Left lobe of liver (tissue), 2 donors: ENCODE results near the gene IRF2. TPM values are rescaled to one million over a fixed set of nuclear protein-coding genes. Genes with fewer than 3 reads are reported as not detected.

Experiments
- ATAC-seq: fragments of 200-7000 bp; cut with Tn5 transposase; one replicate; pipeline ENCODE4 v1.9.1; 2020; ENCODE audit warnings: mild to moderate bottlenecking, moderate library complexity
- DNase-seq: peaks from one replicate; pipeline ENCODE4 v3.0.0-alpha.2; 2020; ENCODE audit warnings: low spot score
- total RNA-seq: library from RNA; stranded (reverse); gene quantifications from one replicate; pipeline ENCODE4 v1.2.1, GENCODE V29; 2021
- donor health status: DM: no; HTN: no; CAD: no; lungs with moderate emphysema.
- donor health status: DM: no; HTN: yes; CAD: no.

The IRF2 gene
- total RNA-seq, 1 donor from 2014 or later: 30.5 TPM

DNA sequence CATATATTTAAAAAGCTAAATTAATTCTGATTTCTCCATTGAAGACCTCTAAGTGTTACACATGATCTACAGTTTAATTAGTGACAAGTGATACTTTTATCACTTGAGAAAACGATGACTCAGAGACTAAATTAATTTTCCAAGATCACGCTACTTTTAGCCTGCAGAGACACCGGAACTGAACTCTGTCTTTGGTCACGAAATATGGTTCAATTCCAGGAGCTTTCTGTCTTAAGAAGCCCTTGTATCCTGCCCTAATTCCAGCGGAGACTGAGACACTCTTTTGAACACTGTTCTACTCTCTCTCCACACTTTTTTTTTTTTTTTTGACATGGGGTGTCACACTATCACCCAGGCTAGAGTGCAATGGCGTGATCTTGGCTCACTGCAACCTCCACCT, 63.6 kb downstream of the IRF2 start:
- DNase-seq (no peak), ATAC-seq (no peak)

DNA sequence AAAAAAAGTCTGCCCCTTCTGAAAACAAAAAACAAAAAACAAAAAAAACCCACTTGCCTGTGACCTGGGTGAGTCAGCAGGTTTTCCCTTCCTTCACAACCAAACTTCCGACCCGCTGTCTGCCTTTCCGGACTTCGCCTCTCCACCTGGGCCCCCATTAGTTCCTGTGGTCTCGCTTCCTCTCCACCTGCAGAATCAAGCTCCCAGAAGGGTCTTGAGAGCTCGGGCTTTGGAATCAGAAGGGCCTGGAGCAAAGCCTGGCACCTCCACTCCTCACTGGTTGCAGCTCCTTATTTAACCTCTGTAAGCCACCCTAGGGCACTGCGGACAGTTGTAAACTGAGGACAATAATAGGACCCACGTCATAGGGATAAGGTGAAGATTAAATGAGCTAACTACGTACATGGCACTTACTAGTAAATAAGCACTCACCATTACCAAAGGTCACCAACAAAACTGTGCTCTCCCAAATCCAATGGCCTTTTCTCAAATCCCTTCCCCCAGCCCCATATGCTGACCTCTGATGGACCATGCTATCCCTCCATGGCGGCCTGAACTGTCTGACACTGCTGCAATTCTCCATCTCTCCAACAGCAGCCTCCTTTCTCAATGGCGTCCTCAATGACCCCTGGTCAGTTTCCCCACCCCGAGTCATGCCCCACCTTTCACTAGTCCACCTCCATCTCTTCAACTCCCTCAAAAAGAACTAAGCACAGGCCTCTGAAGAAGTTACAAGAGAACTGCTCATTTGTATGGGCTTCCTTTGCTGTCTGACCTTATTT, 64.2 kb downstream of the IRF2 start:
- DNase-seq: no peak
- no peak for ATAC-seq

DNA sequence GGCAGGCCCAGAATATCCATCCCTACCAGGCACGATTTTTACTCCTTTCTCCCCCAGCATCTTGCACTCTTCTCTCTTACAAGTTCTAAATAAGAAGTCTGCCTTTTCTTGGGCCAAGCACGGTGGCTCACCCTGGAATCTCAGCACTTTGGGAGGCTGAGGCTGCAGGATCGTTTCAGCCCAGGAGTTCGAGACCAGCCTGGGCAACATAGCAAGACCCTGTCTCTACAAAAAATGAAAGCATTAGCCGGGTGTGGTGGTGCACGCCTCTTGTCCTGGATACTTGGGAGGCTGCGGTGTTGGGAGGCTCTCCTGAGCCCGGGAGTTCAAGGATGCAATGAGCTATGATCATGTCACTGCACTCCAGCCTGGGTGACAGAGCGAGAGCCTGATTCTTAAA, 64.8 kb downstream of the IRF2 start:
- ATAC-seq: no peak
- DNase-seq: no peak

DNA sequence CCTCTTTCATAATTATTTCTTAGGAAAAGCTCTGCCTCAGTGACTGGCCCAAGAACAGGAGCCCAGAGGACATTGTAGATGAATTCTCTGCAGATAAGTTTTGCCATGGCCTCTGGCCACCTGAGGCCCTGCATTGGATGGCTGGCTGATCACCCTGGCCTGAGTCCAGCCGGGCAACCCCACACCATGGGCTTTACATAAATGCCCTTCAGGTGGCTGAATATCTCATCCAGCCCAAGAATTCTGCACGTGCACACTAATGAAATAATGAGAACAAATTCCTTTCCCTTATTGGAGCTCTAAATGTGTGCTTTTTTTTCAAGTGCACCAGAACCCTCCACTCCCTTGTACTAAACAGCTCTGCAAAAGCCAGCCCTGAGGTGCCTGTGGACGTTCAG, 65.7 kb downstream of the IRF2 start:
- DNase-seq (no peak), ATAC-seq (no peak)

DNA sequence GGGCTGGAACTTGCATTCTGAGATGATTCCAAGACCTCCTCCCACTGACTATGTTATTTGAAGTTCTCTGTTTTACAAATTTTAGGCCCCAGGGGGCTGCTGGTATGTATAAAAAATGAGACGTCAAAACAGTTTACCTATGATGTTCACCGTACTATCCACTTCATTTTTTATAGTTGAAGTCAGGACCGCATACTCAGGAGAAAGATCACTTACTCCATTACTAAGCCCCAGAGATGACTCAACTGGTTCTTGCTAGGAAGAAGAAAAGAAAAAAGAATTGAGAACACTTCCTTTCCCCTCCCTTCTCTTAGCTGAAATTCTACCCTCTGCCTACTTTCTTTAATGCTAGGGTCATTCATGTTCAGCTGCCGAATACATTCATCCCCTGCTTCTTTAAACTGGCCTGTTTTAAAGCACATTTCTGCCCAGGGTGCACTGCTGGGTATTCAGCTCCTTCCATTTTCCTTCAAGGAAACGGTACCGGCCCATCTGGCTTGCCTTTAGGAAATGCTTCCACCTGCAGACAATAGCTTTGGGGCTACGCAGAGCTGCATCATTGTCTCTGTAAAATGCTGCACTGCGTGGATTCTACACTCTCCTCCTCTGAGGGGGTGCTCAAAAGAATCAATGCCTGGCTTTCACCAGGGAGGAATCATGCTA, 66.2 kb downstream of the IRF2 start:
- no peak for DNase-seq
- ATAC-seq: no peak

DNA sequence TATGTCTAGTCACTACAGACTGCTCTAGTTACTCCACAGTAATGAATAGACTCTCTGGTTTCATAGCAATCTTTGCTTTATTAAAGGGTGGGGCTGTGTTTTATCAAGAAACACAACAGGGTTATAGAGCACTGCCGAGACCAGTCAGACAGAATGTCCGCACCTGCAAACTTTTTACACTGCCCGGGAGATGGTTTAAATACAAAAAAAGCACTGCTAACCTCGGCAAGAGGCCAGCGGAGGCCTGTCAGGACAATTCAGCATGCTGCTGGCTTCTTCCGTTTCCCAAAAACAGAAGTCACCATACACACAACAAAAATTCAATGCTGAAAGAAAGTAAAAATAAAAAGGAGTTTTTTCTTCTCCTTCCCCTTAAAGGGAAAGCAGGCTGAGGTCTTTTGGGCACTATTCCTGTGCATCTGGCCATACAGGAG, 67.4 kb downstream of the IRF2 start:
- DNase-seq: no peak
- ATAC-seq: no peak

DNA sequence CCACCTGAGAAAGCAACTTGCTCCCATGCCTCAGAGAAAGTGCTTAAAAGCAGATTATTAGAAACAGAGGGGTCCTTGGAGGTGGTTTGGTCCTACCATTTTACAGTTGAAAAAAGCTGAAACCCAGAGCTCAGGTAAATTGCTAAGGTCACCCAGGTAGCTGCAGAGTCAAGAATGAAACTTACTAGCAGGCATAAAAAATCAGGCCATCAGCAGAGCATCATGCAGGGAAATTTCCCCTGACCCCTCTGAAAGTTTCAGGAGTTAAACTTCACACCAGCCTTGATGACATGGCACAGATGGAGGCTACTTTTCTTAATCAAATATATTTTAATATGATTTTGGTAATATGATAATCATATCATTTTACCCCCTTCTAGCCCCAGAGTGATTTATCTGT, 70.3 kb downstream of the IRF2 start:
- no peak for DNase-seq
- ATAC-seq: no peak

DNA sequence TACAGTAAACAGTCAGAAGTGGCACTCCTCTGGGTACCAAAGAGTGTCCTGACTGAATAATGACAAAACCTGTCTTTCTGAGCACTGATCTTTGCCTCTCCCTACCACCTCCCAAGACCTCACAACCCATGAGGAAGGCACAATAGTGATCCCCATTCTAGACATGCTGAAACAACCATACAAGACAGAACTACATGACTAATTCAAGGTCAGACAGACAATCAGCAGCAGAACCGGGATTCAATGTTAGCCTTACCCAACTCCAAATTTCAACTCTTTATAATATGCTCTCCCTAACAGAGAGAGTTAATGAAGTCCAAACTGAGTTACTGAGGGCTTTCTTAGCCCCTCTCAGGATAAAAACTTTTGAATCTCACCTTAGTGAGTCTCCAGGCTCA, 71.0 kb downstream of the IRF2 start:
- ATAC-seq: no peak
- no peak for DNase-seq

DNA sequence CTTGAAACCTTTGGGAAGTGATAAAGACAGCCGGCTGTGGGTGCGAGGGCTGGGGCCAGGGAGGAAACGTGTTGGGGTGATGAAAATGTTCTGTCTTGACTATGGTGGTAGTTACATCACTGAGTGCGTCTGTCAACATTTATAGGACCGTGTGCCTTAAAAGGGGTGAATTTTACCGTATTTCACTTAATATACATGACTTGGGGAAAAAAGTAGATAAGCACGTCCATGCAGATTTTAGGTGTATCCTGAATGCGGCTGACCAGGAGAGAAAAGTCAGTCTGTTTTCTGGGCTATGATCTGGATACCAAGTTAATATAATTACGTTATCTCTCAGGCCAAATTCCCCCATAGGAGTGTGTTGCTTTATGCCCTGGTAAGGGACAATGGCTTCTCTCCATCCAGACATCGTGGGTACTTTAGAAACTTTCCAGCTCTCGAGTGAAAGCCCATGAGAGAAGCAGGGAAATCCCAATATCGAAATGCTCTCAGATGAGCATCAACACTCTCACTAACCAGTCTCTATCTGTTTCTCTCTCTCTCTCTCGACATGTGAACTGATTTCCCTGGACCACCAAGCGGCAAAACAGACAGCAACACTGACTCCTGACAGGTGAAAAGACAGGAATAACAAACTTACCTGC, 71.5 kb downstream of the IRF2 start:
- ATAC-seq (no peak), DNase-seq (no peak)

DNA sequence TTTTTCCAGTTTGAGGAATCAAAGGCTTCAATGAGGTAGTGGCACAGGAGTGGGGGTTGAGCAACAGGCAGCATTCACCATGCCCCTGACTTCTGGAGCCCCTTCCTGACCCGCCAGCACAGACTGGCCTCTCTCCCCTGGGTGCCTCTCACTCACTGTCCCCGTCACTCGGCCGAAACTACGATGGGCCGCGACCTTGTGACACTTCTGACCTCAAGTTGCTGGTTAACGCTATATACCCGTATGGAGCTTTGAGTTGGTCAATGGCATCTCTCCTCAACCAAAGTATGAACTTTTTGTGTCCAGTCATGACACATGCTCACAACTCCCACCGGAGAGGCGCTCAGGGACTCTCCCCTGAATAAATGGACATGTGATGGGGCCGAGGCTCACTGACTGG, 72.1 kb downstream of the IRF2 start:
- no peak for DNase-seq
- no peak for ATAC-seq

DNA sequence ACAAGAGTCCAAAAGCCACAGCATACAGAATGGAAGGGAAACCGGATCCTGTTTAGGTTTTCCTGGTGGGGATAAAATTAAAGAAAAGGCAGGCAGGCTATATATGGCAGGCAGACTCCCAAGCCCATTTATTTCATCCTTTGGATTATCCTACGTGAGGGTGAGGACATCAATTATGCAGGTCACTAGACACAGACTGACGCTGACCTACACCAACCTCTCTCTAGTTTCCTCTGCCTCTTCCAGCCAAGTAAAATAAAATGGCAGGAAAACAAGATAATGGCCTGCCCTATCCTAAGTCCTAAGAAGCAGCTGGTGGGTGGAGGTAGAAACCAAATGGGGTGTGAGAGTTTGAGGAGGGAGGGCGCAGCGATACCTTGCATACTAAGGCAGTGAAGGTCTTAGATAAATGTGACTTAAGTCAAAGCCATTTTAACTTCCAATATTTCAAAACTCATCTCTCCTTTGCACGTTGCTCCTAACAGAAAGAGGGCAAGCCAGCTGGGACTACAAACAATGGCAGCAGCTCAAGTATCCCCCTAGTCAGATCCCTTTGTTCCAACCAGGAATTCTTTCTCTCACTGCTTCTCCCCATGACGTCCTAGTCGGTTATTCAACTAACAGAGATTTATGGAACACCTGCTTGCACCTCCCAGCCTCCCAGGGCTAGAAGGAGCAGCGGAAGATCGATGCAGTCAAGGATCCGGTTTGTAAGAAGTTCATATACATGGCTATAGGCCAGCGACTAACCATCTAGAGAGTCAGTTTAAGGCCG, 72.8 kb downstream of the IRF2 start:
- ATAC-seq: no peak

DNA sequence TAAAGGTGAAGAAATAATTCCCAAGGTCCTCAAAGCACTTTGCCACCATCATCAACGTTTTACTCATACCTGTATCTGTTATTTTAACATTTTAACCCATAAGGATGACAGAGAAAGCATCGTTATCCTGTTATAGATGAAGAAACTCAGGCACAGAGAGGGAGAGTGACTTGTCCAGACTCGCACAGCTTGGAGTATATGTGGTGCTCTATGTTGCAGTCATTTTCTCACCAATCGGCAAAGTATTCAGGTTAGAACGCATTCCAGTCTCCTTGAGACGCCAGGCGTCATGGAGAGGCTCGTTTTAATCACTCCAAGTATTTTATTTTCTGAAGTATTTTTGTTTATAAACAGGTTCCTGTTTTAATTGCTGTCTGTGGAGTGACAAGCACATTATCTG, 73.5 kb downstream of the IRF2 start:
- ATAC-seq: peak; percentile 6
- DNase-seq: no peak

More for the DNA sequence above, 72.8 kb downstream of the IRF2 start:
- no peak for DNase-seq

DNA sequence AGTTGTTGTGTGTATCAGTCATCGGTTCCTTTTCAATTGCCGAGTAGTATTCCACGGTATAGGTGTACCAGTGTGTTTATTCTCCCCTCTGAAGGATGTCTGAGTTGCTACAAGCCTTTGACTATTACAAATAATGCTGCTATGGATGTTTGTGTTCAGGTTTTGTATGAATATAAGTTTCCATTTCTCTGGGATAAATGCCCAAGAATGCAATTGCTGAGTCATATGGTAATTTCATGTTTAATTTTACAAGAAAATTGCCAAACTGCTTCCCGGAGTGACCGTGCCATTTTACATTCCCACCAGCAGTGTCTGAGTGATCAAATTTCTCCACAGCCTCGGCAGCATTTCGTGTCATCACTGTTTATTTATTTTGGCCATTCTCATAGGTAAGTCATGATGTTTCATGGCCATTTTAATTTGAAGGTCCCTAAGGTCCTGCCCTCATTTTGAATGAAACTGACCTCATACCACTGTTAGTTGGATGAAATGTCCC, 73.9 kb downstream of the IRF2 start:
- DNase-seq (no peak), ATAC-seq (peak; percentile 75)

DNA sequence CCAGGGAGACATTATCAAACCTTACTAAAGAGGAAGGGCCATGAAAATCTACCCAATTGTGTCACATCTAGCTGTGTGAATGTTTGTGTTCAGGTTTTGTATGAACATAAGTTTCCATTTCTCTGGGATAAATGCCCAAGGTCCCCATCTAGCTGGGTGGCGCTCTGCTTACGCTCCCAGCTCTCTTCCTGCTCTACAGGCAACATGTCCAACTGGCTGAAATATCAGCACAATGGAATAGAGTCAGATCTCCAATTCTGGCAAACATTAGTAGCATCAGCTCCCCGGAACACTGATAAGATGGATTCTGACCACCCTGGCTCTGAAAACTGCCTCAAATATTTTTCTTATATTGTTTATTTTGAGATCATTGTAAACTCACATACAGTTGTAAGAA, 74.8 kb downstream of the IRF2 start:
- DNase-seq (no peak), ATAC-seq (no peak)

DNA sequence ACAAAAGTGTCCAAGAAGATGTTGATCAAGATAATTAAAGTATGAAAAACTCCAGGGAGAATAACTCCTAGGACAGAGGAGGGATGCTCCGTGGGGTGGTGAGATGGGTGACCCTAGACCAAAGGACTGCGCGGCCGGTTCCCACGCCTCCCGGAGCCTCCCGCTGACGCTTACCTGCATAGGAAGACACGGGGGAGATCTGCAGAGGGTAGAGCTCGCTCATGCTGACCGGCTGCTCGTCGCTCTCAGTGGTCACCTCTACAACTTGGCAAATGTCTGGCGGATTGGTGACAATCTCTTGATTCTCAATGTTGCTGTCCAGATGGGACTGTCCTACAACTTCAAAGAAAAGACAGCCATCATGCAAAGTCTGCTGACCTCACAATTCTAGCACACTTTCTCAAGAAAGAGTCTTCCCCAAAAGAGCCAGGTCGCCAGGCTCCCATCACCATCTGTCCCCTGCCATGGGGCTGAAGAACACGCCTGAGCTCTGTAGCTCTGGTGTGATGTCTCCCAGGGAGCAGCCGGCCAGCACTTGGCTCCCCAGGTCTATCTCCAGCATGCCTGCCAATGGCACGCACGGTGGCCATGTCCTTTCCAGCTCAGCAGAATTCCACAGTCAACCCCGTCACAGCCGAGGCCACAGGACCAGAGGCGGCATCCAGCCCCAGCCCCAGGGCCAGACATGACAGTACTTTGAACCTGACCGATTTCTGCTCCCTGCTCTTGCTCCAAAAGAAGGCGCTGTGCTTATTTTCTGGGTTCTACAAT, 75.4 kb downstream of the IRF2 start:
- ATAC-seq: peak; percentile 9
- DNase-seq: no peak

DNA sequence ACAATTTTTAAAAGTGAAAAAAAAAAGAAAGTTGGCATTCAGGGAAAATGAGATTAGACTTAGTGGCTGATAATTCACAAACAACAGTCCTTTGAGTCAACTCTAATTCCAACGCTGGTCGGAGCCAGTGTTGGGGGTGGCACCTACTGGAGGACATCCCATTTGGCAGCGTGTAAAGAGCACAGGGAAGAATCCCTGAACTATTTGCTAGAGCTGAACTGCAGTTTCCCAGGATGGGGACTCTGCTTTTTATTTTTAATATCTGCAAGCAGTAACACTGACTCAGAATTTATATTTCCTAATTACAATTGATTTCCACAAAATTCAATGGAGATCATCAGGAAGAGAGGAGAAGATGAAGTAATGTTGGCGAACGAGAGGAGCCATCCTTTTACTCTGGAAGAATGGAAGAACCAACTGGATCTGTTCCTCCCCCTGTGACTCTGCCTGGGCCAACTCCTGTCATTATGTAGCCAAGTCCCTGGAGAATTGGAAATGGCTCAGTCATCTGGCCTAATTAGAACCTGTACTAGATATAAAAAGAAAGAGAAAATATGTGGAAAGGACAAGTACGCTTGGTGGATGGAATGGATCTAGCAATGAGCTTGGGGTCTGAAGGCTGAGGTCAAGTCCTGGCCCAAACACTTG, 76.7 kb downstream of the IRF2 start:
- ATAC-seq (peak; percentile 52), DNase-seq (peak; percentile 43)

DNA sequence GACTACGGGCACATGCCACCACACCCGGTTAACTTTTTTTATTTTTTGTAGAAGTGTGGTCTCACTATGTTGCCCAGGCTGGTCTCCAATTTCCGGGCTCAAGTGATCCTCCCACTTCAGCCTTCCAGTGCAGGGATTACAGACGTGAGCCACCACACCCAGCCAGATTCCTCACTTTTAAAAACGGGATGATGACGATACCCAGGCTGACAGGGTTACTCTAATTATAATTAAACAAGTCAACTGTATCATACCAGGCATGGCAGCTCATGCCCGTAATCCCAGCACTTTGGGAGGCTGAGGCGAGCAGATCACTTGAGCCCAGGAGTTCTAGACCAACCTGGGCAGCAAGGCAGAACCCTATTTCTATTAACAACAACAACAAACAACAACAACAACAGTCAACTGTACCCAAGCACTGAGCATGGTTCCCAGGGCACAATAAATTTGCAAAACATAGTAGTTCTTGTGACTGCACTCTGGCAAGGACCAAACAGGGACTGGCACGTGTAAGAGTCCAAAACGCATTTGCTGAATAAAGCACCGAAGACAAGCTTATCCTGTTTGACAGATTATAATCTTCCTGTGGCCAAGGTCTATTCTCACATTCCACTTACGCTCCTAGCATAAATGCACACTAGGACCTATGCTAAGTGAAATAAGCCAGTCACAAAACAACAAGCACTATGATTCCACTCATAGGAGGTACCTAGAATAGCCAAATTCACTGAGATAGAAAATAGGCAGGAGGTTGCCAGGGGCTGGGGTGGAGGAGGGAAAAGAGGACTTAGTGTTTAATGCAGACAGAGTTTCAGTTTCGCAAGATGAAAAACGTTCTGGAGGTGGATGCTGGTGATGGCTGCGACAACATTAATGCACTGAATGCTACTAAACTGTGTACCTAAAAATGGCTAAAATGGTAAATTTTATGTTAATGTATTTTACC, 77.5 kb downstream of the IRF2 start:
- DNase-seq (peak; percentile 14), ATAC-seq (no peak)

DNA sequence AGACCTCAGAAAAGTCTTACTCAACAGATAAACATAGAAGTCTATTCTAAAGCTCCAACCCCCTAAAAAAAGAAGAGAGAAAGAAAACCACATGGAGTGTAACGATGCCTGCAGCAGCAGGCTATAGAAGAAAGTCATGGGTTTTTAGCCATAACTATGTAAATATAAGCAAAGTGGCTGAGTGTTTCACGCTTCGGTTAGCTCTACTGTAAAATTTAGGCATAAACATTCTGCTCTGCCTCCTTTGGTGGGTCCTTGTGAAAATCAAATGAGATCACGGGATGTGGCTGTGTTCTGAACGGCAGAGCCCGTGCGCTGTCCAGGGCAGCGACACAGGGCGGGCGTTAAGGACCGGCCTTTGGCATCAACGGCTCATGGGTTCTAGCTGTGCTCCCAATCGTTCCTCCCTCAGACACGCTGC, 78.4 kb downstream of the IRF2 start:
- DNase-seq (peak; percentile 8), ATAC-seq (no peak)

DNA sequence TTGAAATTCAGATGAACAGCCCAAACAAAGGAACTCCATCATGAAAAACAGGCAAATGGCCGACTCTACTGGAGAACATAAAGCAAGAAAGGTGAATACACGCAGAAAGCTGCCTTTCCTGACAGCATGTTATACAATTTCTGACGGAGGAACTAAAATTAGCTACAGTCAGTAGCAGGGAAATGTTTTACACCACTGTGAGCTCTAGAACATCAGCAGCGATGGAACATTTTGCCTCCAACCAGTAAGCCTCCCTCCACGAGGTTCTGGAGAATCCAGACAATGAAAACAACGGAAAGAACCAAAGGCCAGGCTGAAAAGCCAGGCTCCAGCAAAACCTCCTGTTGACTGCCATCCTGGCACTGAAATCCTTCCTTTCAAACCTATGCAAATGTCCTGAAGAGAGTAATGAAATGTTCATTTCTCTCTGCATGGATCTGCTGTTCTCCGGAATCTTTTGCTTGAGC, 78.9 kb downstream of the IRF2 start:
- DNase-seq: peak; percentile 21
- ATAC-seq: no peak
